HepG2 (cell line): Measurements from ENCODE around the gene CCDC59. TPM values are rescaled to one million over a fixed set of nuclear protein-coding genes. Genes with fewer than 3 reads are reported as not detected.
A peak's percentile ranks its signal among the peaks of the same experiment; 100 is the strongest.

Experiments used
- ARID2 ChIP-seq: sonication (generic); formaldehyde crosslinking; IDR thresholded peaks from 2 replicates; pipeline ENCODE4 v1.8.1; 2022; ENCODE audit warnings: mild to moderate bottlenecking, missing genetic modification reagents, borderline replicate concordance
- ATF7-NPFF ChIP-seq: sonication (generic); formaldehyde crosslinking; IDR thresholded peaks from 2 replicates; pipeline ENCODE4 v1.8.1; 2023; ENCODE audit warnings: mild to moderate bottlenecking, low read depth, missing genetic modification reagents, moderate library complexity
- ETV5 ChIP-seq: IDR thresholded peaks from 2 replicates; pipeline ENCODE4 v1.6.1; 2018; ENCODE audit warnings: missing biosample characterization, missing genetic modification reagents, inconsistent platforms, borderline replicate concordance
- GABPB1 ChIP-seq: IDR thresholded peaks from 2 replicates; pipeline ENCODE4 v1.6.1; 2016; ENCODE audit warnings: mild to moderate bottlenecking, missing genetic modification reagents, moderate library complexity, missing compliant biosample characterization
- SMARCE1 ChIP-seq: fragments of 450-650 bp; IDR thresholded peaks from 2 replicates; pipeline ENCODE4 v1.6.1; 2017; ENCODE audit warnings: borderline replicate concordance
- SP2 ChIP-seq: sonication (generic); formaldehyde crosslinking; IDR thresholded peaks from 2 replicates; pipeline ENCODE4 v1.5.1; 2020; ENCODE audit warnings: mild to moderate bottlenecking, missing genetic modification reagents
- THYN1 ChIP-seq: sonication (generic); formaldehyde crosslinking; IDR thresholded peaks from 2 replicates; pipeline ENCODE4 v1.8.1; 2023; ENCODE audit warnings: low read depth, mild to moderate bottlenecking, moderate library complexity, missing genetic modification reagents, borderline replicate concordance
- ZKSCAN8 ChIP-seq: IDR thresholded peaks from 2 replicates; pipeline ENCODE4 v1.6.1; 2016; ENCODE audit warnings: borderline replicate concordance, missing genetic modification reagents, missing compliant biosample characterization
- ZNF160 ChIP-seq: sonication (generic); formaldehyde crosslinking; IDR thresholded peaks from 2 replicates; pipeline ENCODE4 v1.8.0; 2022; ENCODE audit warnings: mild to moderate bottlenecking, inconsistent platforms, missing genetic modification reagents
- ZNF251 ChIP-seq: sonication (generic); formaldehyde crosslinking; IDR thresholded peaks from 2 replicates; pipeline ENCODE4 v1.9.0; 2021; ENCODE audit warnings: mild to moderate bottlenecking, missing genetic modification reagents
- ZNF296 ChIP-seq: sonication (generic); formaldehyde crosslinking; conservative IDR thresholded peaks from 2 replicates; pipeline ENCODE4 v1.5.0; 2020; ENCODE audit warnings: mild to moderate bottlenecking, missing genetic modification reagents
- ZNF713 ChIP-seq: sonication (generic); formaldehyde crosslinking; IDR thresholded peaks from 2 replicates; pipeline ENCODE4 v1.4.0; 2020; ENCODE audit warnings: mild to moderate bottlenecking, missing genetic modification reagents
- ZNF746 ChIP-seq: sonication (generic); formaldehyde crosslinking; IDR thresholded peaks from 2 replicates; pipeline ENCODE4 v1.8.0; 2022; ENCODE audit warnings: mild to moderate bottlenecking, missing genetic modification reagents
- ZNF75D ChIP-seq: sonication (generic); formaldehyde crosslinking; IDR thresholded peaks from 2 replicates; pipeline ENCODE4 v1.8.1; 2023; ENCODE audit warnings: missing genetic modification reagents, mild to moderate bottlenecking, borderline replicate concordance
- polyA plus RNA-seq, 8 experiments: library from polyadenylated mRNA; depleted of rRNA in 3 of 8; stranded (reverse) in 7 of 8; unstranded in 1 of 8; fragments of >200 nt; fragmentation: Illumina TruSeq in 4 of 8; extraction: Trizol in 4 of 8; gene quantifications; 2 replicates each; pipeline versions ENCODE4 v1.2.1 to v1.2.3, GENCODE V29; 2011 to 2016; ENCODE audit warnings: low read depth in 4 of 8, missing spikeins in 1 of 8, mixed read lengths in 1 of 8; ENCODE audit not compliant: insufficient read depth in 1 of 8
- total RNA-seq, 5 experiments: library from RNA; depleted of rRNA; stranded (reverse); fragments of >200 nt; fragmentation: Illumina TruSeq; extraction: Trizol; gene quantifications; 2 replicates each; pipeline ENCODE4 v1.2.3, GENCODE V29; 2016; ENCODE audit warnings: low read depth in 1 of 5
- TF ChIP-seq, protein P1 (sequence below): sonication (generic); formaldehyde crosslinking; IDR thresholded peaks from 2 replicates; pipeline ENCODE4 v1.5.1; 2020; ENCODE audit warnings: missing genetic modification reagents, mild to moderate bottlenecking, borderline replicate concordance
- TF ChIP-seq, protein P2 (sequence below): sonication (generic); formaldehyde crosslinking; IDR thresholded peaks from 2 replicates; pipeline ENCODE4 v1.5.1; 2020; ENCODE audit warnings: missing genetic modification reagents, mild to moderate bottlenecking, borderline replicate concordance
- TF ChIP-seq, protein P3 (sequence below): IDR thresholded peaks from 2 replicates; pipeline ENCODE4 v1.6.1; 2016; ENCODE audit warnings: mild to moderate bottlenecking, missing biosample characterization, missing genetic modification reagents
- TF ChIP-seq, protein P4 (sequence below): IDR thresholded peaks from 2 replicates; pipeline ENCODE4 v1.6.1; 2018; ENCODE audit warnings: missing genetic modification reagents, mild to moderate bottlenecking, missing compliant biosample characterization
- TF ChIP-seq, protein P5 (sequence below): sonication (generic); formaldehyde crosslinking; IDR thresholded peaks from 2 replicates; pipeline ENCODE4 v1.4.0; 2020; ENCODE audit warnings: missing genetic modification reagents

The CCDC59 gene
- total and polyA plus RNA-seq, 2 of the 13 experiments (the other 11 are each of a cell fraction or from before 2014, with no cell fraction given): 16.1 to 81.3 TPM

DNA sequence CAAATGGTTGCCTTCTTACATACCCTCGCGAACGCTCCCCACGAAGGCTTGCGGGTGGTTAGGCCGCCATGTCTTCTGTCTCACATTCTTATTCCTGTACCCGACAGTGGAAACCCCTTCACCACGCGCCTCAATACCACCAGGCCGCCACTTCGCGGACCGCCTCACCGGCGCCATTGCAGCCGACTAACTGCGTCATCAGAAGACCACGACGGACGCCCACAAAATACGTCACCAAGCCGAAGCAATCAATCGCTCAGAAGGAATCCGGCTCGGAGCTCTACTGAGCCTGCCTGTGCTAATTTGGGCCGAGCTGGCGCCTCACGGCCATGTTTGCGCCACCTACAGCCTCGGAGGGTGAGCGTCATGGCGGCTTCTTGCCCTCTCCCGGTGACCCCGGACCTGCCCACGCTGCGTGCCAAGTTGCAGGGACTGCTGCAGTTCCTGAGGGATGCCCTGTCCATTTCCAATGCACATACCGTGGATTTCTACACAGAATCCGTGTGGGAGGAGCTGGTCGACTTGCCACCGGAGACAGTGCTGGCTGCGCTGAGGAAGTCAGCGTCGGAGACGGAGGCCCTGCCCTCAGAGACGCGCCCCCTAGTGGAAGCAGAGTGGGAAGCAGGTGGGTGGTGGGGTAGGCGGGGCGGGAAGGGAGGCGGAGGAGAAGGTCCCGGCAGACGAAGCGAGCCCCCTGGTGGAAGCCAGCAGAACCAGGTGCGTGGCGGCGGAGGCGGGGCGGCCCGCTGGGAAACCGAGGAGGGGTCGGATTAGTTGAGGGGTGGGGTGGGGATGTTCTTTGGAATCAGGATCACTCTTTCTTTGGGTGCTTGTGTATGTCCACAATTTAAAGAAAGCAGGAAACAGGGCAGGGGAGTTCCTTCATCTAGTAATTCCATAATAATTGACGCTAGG lies at the start of gene CCDC59, which contains the start of gene METTL25 (continued):
- no peak for TF ChIP-seq ZNF713 (CRISPR knock-in tag)
- TF ChIP-seq, protein P1, sequence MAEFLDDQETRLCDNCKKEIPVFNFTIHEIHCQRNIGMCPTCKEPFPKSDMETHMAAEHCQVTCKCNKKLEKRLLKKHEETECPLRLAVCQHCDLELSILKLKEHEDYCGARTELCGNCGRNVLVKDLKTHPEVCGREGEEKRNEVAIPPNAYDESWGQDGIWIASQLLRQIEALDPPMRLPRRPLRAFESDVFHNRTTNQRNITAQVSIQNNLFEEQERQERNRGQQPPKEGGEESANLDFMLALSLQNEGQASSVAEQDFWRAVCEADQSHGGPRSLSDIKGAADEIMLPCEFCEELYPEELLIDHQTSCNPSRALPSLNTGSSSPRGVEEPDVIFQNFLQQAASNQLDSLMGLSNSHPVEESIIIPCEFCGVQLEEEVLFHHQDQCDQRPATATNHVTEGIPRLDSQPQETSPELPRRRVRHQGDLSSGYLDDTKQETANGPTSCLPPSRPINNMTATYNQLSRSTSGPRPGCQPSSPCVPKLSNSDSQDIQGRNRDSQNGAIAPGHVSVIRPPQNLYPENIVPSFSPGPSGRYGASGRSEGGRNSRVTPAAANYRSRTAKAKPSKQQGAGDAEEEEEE: peak; percentile 88; the same call in 1 of the 2 replicates
- no peak for TF ChIP-seq THYN1 (CRISPR knock-in tag)
- peak; percentile 89 for TF ChIP-seq GABPB1 (CRISPR knock-in tag)
- TF ChIP-seq, protein P2, sequence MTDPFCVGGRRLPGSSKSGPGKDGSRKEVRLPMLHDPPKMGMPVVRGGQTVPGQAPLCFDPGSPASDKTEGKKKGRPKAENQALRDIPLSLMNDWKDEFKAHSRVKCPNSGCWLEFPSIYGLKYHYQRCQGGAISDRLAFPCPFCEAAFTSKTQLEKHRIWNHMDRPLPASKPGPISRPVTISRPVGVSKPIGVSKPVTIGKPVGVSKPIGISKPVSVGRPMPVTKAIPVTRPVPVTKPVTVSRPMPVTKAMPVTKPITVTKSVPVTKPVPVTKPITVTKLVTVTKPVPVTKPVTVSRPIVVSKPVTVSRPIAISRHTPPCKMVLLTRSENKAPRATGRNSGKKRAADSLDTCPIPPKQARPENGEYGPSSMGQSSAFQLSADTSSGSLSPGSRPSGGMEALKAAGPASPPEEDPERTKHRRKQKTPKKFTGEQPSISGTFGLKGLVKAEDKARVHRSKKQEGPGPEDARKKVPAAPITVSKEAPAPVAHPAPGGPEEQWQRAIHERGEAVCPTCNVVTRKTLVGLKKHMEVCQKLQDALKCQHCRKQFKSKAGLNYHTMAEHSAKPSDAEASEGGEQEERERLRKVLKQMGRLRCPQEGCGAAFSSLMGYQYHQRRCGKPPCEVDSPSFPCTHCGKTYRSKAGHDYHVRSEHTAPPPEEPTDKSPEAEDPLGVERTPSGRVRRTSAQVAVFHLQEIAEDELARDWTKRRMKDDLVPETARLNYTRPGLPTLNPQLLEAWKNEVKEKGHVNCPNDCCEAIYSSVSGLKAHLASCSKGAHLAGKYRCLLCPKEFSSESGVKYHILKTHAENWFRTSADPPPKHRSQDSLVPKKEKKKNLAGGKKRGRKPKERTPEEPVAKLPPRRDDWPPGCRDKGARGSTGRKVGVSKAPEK (CRISPR knock-in tag): 0 out of 2 replicates have a peak, but pooled peaks have one; percentile 63
- peak; percentile 78; the same call in 1 of the 2 replicates for TF ChIP-seq ATF7-NPFF (CRISPR knock-in tag)
- no peak; the same call in 1 of the 2 replicates for TF ChIP-seq ZNF160 (CRISPR knock-in tag)
- no peak for TF ChIP-seq ZNF746 (CRISPR knock-in tag)
- TF ChIP-seq, protein P3, sequence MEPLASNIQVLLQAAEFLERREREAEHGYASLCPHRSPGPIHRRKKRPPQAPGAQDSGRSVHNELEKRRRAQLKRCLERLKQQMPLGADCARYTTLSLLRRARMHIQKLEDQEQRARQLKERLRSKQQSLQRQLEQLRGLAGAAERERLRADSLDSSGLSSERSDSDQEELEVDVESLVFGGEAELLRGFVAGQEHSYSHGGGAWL (CRISPR knock-in tag): peak; percentile 60
- TF ChIP-seq SMARCE1: no peak
- TF ChIP-seq, protein P4, sequence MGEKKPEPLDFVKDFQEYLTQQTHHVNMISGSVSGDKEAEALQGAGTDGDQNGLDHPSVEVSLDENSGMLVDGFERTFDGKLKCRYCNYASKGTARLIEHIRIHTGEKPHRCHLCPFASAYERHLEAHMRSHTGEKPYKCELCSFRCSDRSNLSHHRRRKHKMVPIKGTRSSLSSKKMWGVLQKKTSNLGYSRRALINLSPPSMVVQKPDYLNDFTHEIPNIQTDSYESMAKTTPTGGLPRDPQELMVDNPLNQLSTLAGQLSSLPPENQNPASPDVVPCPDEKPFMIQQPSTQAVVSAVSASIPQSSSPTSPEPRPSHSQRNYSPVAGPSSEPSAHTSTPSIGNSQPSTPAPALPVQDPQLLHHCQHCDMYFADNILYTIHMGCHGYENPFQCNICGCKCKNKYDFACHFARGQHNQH (CRISPR knock-in tag): peak; percentile 94
- TF ChIP-seq ZNF251 (CRISPR knock-in tag): no peak
- peak; percentile 36; the same call in 1 of the 2 replicates for TF ChIP-seq ZKSCAN8 (CRISPR knock-in tag)
- TF ChIP-seq ZNF296 (CRISPR knock-in tag): no peak
- TF ChIP-seq SP2: no peak; the same call in 1 of the 2 replicates
- TF ChIP-seq ARID2 (CRISPR knock-in tag): 0 out of 2 replicates have a peak, but pooled peaks have one; percentile 53
- TF ChIP-seq, protein P5, sequence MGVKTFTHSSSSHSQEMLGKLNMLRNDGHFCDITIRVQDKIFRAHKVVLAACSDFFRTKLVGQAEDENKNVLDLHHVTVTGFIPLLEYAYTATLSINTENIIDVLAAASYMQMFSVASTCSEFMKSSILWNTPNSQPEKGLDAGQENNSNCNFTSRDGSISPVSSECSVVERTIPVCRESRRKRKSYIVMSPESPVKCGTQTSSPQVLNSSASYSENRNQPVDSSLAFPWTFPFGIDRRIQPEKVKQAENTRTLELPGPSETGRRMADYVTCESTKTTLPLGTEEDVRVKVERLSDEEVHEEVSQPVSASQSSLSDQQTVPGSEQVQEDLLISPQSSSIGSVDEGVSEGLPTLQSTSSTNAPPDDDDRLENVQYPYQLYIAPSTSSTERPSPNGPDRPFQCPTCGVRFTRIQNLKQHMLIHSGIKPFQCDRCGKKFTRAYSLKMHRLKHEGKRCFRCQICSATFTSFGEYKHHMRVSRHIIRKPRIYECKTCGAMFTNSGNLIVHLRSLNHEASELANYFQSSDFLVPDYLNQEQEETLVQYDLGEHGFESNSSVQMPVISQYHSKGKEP (CRISPR knock-in tag): no peak
- no peak for TF ChIP-seq ETV5 (CRISPR knock-in tag)
- no peak for TF ChIP-seq ZNF75D (CRISPR knock-in tag)
